ENCODE measurements around the gene UPK3B. TPM values are rescaled to one million over a fixed set of nuclear protein-coding genes. Genes with fewer than 3 reads are reported as not detected.
A peak's percentile ranks its signal among the peaks of the same experiment; 100 is the strongest.
"Not testable (repeated sequence)": the region's sequence is repeated elsewhere in the genome, so short reads cannot be mapped to it uniquely, and the experiment has no call there.

UPK3B gene
- total RNA-seq, result 1 to 10 TPM; 2.1 to 8.6 (median 3.1) TPM

DNA sequence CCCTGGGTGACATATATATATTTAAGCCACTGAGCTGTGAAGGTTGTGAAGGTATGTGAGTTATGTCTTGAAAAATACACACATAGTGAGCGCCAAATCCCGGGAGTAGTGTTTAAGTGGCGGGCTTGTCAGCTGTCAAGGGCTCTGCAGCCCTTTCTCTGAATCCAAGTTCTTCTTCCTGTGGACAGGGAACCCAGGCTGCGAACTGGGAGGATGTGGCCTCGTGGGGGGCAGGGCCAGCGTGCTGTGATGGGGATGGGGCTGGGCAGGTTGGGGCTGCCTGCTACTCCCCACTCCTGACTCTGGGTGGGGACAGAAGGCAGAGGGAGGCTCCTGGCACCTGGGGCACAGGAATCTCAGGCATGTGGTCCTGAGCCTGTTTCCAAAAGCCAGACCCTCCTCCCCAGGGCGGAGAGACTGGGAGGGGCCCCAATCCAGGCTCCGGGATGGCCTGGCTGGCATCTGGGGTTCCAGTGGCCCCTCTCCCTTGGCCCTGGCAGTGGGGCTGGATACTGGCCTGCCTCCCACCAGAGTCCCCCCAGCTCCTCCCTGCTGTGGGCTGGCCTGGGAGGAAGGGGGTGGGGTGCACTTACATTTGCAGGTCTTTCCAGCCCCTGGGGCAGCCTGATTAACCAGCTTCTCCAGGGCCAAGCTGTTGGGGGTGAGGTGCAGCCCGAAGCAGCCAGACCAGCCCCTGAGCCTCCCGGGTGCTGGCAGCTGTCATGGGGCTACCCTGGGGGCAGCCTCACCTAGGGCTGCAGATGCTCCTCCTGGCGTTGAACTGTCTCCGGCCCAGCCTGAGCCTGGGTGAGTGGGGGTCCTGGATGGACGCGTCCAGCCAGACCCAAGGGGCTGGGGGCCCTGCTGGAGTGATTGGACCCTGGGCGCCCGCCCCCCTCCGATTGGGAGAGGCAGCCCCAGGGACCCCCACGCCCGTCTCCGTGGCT, at the start of gene UPK3B:
Gene UPK3B (plus strand): TSS at position 622 of the 947 bp plus-strand sequence. CDS start 101 bp downstream, at position 723.
- WGBS, 2 donors, result 31% methylated on average over 8 to 10 of the region's 20 CpGs
- H3K36me3 ChIP-seq, result peaks cover 0 to 31% (median 8%) of the 10 kb centered on the region in 3 donors
- H3K27me3 ChIP-seq, result no peaks in the 10 kb centered on the region
- H3K27ac ChIP-seq, result no peak within 1 kb of the TSS
- no peaks in the 10 kb centered on the region for H3K9me3 ChIP-seq
- no peak within 1 kb of the TSS for H3K4me3 ChIP-seq
- TF ChIP-seq POLR2A (IDR thresholded peaks at IDR 0.05) (no peak), EP300 (IDR thresholded peaks at IDR 0.05) (no peak)
- TF ChIP-seq, protein P1, sequence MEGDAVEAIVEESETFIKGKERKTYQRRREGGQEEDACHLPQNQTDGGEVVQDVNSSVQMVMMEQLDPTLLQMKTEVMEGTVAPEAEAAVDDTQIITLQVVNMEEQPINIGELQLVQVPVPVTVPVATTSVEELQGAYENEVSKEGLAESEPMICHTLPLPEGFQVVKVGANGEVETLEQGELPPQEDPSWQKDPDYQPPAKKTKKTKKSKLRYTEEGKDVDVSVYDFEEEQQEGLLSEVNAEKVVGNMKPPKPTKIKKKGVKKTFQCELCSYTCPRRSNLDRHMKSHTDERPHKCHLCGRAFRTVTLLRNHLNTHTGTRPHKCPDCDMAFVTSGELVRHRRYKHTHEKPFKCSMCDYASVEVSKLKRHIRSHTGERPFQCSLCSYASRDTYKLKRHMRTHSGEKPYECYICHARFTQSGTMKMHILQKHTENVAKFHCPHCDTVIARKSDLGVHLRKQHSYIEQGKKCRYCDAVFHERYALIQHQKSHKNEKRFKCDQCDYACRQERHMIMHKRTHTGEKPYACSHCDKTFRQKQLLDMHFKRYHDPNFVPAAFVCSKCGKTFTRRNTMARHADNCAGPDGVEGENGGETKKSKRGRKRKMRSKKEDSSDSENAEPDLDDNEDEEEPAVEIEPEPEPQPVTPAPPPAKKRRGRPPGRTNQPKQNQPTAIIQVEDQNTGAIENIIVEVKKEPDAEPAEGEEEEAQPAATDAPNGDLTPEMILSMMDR (IDR thresholded peaks at IDR 0.05), result no peak
- H3K4me1 ChIP-seq, result peaks cover 0 to 17% (median 5%) of the 10 kb centered on the region in 4 donors
- no peak for DNase-seq (ENCODE audit: low spot score in 2 of 2)

DNA sequence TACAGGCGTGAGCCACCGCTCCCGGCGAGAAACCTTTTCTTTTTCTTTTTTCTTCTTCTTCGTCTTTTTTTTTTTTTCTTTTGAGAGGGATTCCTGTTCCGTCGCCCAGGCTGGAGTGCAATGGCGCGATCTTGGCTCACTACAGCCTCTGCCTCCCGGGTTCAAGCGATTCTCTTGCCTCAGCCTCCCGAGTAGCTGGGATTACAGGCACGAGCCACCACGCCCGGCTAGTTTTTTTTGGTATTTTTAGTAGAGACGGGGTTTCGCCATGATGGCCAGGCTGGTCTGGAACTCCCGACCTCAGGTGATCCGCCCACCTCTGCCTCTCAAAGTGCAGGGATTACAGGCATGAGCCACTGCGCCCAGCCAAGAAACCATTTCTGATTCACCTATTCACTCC, 49.6 kb upstream of the UPK3B start:
- H3K36me3 ChIP-seq; H3K9me3 ChIP-seq; H3K4me1 ChIP-seq; H3K4me3 ChIP-seq; H3K27ac ChIP-seq; H3K27me3 ChIP-seq; DNase-seq (ENCODE audit: low spot score in 2 of 2): not testable (repeated sequence)
- WGBS, 2 donors, result 90 to 96% methylated on average over 14 to 15 of the region's 20 CpGs

DNA sequence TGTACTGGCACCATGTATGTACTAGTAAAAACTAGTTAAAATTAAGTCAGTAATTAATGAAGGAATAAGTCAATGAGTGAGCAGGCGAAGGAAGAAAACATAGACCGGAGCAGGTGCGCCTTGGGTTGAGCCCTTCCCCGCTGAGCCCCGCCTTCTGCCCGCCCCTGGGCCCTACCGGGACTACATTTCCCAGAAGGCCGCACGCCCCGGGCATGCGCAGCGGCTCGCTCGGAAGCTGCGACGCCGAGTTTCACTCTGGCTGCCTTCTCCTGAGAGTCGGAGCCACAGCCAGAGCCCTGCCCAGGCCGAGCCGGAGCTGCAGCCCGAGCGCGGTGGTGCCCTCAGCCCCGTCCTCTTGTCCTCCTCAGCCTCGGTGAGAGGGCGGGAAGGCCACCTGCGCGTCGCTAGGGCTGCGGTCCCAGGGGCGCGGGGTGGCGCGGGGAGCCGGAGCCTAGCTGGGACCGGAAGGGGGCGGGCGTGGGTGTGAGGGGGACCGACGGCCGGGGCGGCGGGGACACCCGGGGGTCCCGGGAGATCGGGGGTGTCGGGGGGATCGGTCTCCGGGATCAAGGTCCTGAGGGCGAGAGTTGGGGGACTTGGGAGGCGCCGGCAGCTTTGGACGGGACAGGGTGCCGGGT, 48.8 kb upstream of the UPK3B start, which contains the start of gene DTX2:
Gene DTX2 (plus strand): TSS at position 246 of the 638 bp plus-strand sequence. CDS start 18,801 bp downstream, outside the sequence.
- DNase-seq (ENCODE audit: low spot score in 2 of 2), result peak in 1 of 2 donors; percentile 17
- H3K27me3 ChIP-seq, H3K36me3 ChIP-seq, H3K9me3 ChIP-seq, H3K4me1 ChIP-seq: not testable (repeated sequence)
- WGBS, 2 donors, result no CpG with 5 or more reads among the region's 54 CpGs
- Histone ChIP-seq H3K4me3 (peak within 1 kb of the TSS; percentile 45 to 84 (median 62)), H3K27ac (peak within 1 kb of the TSS in 3 of 4 donors; percentile 80 to 86 (median 82))
- TF ChIP-seq, protein P1 (IDR thresholded peaks at IDR 0.05), result peak in 2 of 5 experiments; percentile 13 to 25

DNA sequence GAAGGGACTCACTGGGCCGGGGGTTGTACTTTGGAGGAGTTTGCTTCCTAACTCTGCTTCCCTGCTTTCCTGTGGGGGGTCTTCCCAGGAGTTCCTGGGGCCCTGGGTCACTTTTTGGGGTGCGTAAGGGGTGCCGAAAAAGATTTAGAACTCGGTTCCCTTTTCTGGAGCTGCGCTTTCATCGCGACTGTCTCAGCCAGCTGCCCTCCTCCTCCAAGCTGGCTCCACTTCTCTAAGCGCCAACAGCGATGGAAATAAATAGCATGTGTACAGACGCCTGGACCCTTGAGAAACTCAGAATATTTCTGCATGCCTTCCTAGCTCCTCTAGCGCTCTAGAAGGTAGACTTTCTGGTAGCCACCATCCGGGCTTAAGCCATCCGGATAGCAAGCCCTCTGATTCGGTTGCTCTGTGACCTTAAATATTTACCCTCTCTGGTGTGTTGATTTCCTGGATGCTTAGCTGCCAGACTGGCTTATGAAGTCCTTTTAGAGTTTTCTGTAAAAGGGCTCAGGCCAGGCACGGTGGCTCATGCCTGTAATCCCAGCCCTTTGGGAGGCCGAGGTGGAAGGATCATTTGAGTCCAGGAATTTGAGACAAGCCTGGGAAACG, 48.0 kb upstream of the UPK3B start:
- no CpG with 5 or more reads among the region's 17 CpGs for WGBS, 2 donors
- not testable (repeated sequence) for H3K27me3 ChIP-seq; DNase-seq (ENCODE audit: low spot score in 2 of 2); H3K9me3 ChIP-seq; H3K36me3 ChIP-seq; H3K27ac ChIP-seq; H3K4me3 ChIP-seq
- peaks cover 0 to 11% (median 5%) of the 10 kb centered on the region in 4 donors for H3K4me1 ChIP-seq

DNA sequence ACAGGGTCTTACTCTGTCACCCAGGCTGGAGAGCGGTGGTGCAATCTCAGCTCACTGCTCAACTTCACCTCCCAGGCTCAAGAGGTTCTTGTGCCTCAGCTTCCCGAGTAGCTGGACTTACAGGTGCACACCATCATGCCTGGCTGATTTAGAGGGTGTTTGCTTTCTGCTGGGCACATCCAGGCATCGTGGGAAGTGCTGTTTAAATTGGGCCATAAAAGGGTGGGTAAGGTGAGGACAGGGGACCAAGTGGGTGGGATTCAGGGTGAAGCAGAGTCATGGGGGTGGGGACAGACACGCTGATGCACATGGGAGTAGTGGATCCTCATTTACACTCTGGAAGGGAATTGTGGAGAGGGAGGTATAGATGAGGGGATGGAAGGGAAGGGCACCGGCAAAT, 45.4 kb upstream of the UPK3B start:
- H3K9me3 ChIP-seq; H3K27ac ChIP-seq; H3K36me3 ChIP-seq; H3K4me3 ChIP-seq; H3K27me3 ChIP-seq; DNase-seq (ENCODE audit: low spot score in 2 of 2): not testable (repeated sequence)
- WGBS, 2 donors, result 61 to 78% methylated on average over 3 to 5 of the region's 5 CpGs
- H3K4me1 ChIP-seq, result peaks cover 0 to 14% (median 5%) of the 10 kb centered on the region in 4 donors

DNA sequence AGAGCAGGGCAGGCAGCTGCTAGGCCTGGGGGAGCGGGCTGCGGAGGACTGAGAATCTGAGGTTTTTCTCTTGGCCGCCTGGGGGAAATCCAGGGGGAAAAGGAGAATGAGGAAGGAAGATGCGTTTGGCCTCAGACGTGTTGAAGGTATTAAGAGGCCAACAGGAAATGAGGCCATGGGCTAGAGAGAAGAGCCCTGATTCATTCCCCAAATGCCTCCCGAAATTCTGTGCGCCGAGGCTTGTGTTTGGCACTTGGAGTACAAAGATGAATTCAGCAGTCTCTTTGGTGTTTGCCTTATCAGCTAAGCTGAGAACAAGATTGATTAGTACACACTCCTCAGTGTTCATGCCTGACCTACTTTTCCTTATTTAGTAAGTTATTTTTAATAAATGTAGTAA, 44.4 kb upstream of the UPK3B start:
- H3K27ac ChIP-seq; H3K27me3 ChIP-seq; DNase-seq (ENCODE audit: low spot score in 2 of 2); H3K4me3 ChIP-seq; H3K9me3 ChIP-seq; H3K36me3 ChIP-seq: not testable (repeated sequence)
- no CpG with 5 or more reads among the region's 8 CpGs for WGBS, 2 donors
- peaks cover 0 to 14% (median 5%) of the 10 kb centered on the region in 4 donors for H3K4me1 ChIP-seq

DNA sequence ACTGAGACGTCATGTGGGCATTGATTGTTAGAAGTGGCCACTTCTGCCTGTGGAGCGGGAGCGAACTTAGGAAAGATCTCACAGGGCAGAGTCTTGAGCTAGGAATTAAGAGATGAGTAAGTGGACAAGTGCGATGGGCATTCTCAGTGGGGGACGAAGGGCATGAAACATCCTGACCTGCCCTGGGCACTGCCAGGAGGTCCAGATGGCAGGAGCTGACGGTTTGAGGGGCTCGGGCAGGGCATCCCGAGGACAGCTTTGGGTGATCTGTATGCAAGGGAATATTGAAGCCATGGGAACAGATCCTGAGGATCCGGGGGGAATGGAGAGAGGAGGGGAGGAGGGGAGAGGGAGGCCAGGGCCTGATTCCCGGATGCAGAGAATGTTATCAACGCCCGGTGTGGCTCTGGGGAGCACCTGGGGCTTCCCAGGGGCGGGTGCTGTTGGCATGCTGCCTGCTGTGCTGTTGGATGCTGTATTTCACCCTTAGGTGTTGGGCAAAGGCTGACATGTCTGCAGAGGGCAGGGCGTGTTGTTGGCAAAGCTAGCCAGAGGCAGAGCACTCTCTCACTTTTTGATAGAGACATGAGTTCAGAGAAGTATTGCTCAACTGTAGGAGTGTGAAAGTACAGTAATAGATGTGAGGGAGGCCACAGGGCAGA, 42.5 kb upstream of the UPK3B start:
- not testable (repeated sequence) for H3K36me3 ChIP-seq; H3K27ac ChIP-seq; H3K27me3 ChIP-seq; H3K9me3 ChIP-seq; DNase-seq (ENCODE audit: low spot score in 2 of 2); H3K4me3 ChIP-seq
- H3K4me1 ChIP-seq, result peaks cover 0 to 14% (median 5%) of the 10 kb centered on the region in 4 donors
- WGBS, 2 donors, result 79 to 82% methylated on average over 10 of the region's 14 CpGs

DNA sequence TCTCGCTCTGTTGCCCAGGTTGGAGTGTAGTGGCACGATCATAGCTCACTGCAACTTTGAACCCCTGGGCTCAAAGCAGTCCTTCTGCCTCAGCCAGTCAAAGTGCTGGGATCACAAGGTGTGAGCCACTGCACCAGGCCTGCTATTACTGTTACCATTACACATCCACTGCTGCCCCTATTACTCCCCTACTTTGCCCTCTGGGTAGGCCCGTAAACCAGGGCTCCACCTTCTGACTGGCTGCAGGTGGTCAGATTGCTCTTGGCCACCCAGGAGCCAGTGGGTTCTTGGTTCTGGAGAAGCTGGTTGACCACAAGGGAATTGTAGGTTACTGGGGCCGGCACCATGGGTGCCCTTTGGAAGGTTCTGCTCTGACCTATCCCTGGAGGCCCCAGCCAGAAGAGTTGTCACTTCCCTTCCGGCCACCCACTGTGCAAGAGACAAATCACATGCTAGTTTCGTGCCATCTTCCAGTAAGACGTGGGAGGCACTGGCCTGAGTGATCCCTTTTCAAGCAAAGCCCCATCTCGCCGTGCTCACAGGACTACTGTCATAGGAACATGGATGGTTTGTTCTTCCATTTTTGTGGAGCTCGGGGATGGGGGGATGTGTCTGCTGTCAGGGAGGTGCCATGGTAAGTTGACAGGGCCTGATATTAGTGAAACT, 38.7 kb upstream of the UPK3B start:
- WGBS, 2 donors, result 85% methylated on average over 4 of the region's 10 CpGs; no CpG with 5 or more reads in 1 of the 2 donors
- H3K4me1 ChIP-seq; H3K4me3 ChIP-seq; H3K27ac ChIP-seq; H3K36me3 ChIP-seq; DNase-seq (ENCODE audit: low spot score in 2 of 2); H3K27me3 ChIP-seq; H3K9me3 ChIP-seq: not testable (repeated sequence)

DNA sequence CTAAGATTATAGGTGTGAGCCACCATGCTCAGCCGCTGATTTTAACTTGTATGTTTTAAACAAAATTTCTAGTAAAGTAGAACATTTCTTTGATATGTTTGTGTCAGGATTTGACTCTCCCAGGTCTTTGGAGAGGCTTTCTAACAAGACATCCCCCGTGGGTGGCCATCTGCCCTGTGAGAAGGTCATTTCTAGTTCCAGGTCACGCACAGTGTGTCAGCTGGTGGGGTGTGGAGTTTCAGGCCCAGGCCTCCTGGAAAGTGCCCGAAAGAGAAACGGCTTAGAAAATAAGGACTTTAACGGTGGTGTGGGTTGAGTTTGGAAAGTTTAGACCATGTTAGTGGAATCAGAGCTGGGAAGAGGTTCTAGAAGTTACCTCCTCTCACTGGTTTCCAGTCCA, 37.3 kb upstream of the UPK3B start:
- not testable (repeated sequence) for H3K27ac ChIP-seq; H3K4me1 ChIP-seq; DNase-seq (ENCODE audit: low spot score in 2 of 2); H3K9me3 ChIP-seq; H3K27me3 ChIP-seq; H3K4me3 ChIP-seq
- peaks cover 0 to 11% (median 0%) of the 10 kb centered on the region in 3 donors for H3K36me3 ChIP-seq
- WGBS, 2 donors, result 84% methylated on average over 3 of the region's 6 CpGs; no CpG with 5 or more reads in 1 of the 2 donors

DNA sequence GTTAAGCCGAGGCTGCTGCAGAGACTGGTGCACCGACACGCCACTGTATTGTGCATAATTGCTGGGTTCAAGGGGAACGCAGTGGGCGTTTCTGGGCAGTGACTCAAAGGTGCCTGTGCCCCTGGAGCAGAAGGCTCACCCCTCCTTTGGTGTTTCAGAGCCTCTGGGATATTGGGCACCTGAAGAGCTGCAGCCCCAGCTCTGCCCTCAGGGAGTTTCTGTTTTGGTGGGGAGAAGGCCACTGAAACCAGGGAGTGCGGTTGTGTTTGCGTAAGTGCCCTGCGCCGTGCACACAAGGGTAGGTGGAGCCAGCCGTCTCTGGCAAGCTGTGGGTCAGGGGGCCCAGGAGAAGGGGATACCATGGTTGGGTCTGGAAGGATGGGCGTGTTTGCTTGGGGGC, 34.1 kb upstream of the UPK3B start:
- H3K9me3 ChIP-seq; H3K27ac ChIP-seq; H3K4me1 ChIP-seq; DNase-seq (ENCODE audit: low spot score in 2 of 2); H3K4me3 ChIP-seq; H3K27me3 ChIP-seq: not testable (repeated sequence)
- H3K36me3 ChIP-seq, result peaks cover 0 to 18% (median 0%) of the 10 kb centered on the region in 3 donors
- WGBS, 2 donors, result no CpG with 5 or more reads among the region's 11 CpGs
